SK-MEL-5 (cell line): ENCODE measurements around the gene CCDC33. TPM values are rescaled to one million over a fixed set of nuclear protein-coding genes. Genes with fewer than 3 reads are reported as not detected.
"Not testable (repeated sequence)": the region's sequence is repeated elsewhere in the genome, so short reads cannot be mapped to it uniquely, and the experiment has no call there.

Source experiments
- DNase-seq: peaks from one replicate; pipeline ENCODE4 v3.0.0-alpha.2; 2016; ENCODE audit warnings: low read depth, low spot score
- in situ Hi-C: cut with HindIII; loops from 2 replicates; pipeline ENCODE4 v1.10.0; 2016; ENCODE audit warnings: low sequenced_read_pairs, high pct_unique_total_duplicates, low pct_unique_long_range_greater_than_20kb
- total RNA-seq: library from RNA; depleted of rRNA; stranded (reverse); fragments of >200 nt; shearing (Covaris generic); gene quantifications from 2 replicates; pipeline ENCODE4 v1.2.3, GENCODE V29; 2014

The CCDC33 gene
- total RNA-seq, 1 experiment from 2014 or later = not detected

DNA sequence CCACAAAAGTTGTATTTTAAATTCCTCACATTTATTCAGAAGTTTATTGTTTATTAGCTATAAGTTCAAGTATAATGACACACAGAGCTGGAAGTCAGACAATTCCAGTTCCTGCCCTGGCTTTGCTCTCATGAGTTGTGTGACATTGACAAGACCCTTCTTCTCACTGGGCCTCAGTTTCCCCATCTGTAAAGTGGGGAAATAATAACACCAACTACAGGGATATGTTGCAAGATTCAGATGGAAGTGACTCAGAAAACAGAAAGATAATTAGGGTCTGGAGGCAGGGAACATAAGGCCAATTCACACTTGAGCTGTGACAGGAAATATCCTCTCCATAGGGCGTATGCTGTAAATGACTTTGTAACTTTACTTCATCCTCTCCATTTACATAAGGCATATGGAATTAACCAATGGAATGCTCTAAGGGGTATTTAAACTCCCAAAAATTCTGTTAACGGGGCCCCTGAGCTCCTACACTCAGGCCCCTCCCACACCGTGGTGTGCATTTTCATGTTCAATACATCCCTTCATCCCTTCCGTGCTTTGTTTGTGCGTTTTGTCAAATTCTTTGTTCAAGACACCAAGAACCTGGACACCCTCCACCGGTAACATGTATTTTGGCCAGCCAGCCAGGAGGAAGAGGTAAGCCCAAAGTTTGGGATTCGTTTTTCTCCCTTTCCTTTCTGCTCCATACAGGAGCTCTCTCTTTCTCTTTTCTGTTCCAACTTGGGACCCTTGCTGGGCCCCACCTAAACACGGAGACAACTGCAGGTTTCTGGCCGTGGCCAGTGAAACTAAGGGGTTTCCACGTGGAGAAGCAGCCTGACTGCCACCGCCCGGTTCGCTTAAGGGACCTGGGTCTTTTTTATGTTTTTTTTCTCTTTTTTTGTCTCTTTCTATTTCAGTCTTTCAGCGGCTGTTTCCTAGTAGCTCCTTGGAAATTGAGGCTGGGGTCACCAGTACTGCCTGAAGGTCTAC lies 114.5 kb downstream of the CCDC33 start:
- in situ Hi-C loops = no loop called here
- no peak for DNase-seq

DNA sequence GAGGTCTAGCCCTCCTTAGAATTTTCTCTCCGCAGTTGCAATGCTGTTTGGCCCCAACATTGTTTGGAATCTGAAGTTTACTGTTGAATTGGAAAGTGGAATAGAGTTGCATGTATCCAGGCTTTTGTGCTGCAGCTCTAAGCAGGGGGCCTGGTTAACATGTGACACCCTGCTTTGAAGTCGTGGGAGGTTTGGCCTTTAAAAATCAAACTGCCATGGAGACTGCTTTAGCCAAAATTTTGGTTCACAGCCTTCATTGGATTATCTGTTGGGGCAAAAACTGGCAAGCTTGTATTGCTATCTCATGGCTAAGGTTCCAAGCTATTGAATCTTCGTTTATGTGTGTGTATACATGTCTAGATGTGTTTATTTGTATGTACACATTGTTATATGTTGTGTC lies 115.5 kb downstream of the CCDC33 start:
- DNase-seq = no peak
- in situ Hi-C loops = no loop called here

DNA sequence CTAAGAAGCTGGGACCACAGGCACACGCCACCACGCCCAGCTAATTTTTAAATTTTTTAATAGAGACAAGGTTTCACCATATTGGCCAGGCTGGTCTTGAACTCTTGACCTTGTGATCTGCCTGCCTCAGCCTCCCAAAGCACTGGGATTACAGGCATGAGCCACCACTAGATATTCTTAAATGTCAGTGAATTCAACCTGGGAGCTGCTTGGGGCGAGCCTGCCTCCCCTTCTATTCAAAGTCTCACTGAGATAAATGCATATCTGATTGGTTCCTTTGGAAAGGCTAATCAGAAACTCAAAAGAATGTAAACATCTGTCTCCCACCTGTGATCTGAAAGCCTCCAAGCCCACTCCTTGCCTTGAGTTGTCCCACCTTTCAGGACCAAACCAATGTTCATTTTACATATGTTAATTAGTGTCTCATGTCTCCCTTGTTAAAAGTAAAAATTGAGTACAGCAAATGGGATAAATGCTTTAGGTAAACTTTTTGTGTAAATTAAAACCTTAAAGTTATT lies 116.3 kb downstream of the CCDC33 start:
- no peak for DNase-seq
- in situ Hi-C loops = no loop called here

DNA sequence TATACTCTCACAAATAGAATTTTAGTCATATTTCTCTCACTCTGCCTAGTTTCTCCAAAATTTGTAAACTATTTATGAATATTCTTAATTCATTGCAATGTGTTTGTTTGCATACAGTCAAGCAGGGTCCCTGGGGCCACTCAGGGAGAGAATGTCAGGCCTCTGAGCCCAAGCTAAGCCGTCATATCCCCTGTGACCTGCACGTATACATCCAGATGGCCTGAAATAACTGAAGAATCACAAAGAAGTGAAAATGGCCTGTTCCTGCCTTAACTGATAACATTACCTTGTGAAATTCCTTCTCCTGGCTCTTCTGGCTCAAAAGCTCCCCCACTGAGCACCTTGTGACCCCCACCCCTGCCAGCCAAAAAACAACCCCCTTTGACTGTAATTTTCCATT lies 117.9 kb downstream of the CCDC33 start:
- DNase-seq, in situ Hi-C loops: not testable (repeated sequence)

DNA sequence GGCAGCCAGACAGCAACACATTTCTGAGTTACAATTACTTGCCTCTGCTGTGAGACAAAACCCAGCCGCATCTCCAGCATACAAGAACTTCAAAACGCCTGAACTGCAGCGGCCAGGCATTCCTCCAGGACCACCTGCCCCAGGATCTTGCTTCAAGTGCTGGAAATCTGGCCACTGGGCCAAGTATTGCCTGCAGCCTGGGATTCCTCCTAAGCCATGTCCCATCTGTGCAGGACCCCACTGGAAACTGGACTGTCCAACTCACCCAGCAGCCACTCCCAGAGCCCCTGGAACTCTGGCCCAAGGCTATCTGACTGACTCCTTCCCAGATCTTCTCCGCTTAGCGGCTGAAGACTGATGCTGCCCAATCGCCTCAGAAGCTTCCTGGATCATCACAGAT lies 119.9 kb downstream of the CCDC33 start:
- DNase-seq, in situ Hi-C loops: not testable (repeated sequence)

DNA sequence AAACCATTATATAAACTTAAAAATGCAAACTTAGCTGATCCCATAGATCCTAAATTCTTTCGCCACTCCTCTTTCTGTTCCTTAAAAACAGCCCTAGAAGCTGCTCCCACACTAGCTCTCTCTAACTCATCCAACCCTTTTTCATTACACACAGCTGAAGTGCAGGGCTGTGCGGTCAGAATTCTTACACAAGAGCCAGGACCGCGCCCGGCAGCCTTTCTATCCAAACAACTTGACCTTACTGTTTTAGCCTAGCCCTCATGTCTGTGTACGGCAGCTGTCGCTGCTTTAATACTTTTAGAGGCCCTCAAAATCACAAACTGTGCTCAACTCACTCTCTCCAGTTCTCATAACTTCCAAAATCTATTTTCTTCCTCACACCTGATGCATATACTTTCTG lies 121.4 kb downstream of the CCDC33 start:
- DNase-seq, in situ Hi-C loops: not testable (repeated sequence)

DNA sequence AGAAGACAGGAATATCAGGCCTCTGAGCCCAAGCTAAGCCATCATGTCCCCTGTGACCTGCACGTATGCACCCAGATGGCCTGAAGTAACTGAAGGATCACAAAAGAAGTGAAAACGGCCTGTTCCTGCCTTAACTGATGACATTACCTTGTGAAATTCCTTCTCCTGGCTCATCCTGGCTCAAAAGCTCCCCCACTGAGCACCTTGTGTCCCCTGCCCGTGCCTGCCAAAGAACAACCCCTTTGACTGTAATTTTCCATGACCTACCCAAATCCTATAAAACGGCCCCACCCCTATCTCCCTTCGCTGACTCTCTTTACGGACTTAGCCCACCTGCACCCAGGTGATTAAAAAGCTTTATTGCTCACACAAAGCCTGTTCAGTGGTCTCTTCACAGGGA lies 123.2 kb downstream of the CCDC33 start:
- in situ Hi-C loops, DNase-seq: not testable (repeated sequence)

DNA sequence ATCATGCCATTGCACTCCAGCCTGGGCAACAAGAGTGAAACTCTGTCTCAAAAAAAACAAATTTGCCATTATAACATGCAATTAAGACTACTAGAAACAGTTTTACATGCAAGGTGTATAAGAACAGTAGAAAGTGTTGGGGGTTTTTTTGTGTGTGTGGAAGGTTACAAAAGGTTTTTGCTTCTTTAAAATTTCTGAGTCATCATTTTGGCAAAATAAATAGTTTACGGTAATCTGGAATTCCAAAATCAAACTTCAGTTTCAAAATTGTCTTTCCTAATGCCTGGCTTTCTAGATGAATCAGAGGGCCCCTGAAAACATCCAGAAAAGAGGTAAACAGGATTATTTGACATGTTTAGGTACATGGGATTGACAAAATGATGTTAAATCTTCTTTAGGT lies 124.7 kb downstream of the CCDC33 start:
- in situ Hi-C loops, DNase-seq: not testable (repeated sequence)

DNA sequence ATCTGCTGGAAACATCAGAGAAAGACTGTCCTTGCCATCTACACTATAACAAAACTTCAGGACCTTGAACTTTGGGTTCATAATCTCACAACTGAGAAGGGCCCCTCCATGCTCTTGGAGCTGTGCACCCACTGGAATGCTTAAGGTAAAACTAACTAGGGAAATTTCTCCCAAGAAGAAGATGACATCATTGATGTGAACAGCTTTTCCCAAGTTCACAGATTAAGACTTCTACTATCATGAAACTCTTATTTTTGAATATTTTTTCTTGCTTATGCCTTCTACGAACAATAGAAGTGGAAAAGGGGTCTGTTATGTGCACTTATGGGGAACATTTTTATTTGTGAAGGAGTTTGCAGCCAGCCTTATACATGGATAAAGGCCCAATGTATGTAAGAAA lies 126.4 kb downstream of the CCDC33 start:
- in situ Hi-C loops = no loop called here
- DNase-seq = no peak

DNA sequence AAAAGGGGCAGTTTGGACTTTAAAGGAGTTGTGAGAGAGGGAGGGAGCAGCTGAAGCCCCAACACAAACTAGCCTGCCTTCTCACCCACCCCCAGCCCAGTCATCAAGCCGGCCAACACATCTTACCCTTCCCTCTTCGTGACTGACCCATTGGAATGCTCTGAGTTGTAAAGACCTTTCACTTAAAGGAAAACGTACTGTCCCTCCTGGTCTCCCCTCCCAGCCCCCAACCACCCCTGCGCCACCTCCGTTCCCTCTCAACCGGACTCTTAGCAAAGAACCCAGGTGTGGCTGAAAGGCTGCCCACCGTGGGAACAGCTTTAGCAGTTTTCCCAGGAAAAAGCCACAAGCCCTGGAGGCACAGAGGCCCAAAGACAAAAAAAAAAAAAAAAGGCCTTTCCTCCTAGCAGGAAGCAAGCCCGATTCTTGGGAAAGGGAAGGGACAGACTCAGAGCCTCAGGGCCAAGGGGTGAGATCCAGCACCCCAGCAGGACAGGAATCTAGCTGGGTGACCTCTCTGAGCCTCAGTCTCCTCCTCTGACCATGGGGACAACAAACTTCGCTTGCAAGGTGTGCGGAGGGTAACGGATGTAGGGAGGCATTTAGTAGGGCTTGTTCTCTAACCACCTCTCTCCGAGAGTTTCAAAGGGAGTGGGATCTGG lies 128.9 kb downstream of the CCDC33 start:
- in situ Hi-C loops = no loop called here
- no peak for DNase-seq

DNA sequence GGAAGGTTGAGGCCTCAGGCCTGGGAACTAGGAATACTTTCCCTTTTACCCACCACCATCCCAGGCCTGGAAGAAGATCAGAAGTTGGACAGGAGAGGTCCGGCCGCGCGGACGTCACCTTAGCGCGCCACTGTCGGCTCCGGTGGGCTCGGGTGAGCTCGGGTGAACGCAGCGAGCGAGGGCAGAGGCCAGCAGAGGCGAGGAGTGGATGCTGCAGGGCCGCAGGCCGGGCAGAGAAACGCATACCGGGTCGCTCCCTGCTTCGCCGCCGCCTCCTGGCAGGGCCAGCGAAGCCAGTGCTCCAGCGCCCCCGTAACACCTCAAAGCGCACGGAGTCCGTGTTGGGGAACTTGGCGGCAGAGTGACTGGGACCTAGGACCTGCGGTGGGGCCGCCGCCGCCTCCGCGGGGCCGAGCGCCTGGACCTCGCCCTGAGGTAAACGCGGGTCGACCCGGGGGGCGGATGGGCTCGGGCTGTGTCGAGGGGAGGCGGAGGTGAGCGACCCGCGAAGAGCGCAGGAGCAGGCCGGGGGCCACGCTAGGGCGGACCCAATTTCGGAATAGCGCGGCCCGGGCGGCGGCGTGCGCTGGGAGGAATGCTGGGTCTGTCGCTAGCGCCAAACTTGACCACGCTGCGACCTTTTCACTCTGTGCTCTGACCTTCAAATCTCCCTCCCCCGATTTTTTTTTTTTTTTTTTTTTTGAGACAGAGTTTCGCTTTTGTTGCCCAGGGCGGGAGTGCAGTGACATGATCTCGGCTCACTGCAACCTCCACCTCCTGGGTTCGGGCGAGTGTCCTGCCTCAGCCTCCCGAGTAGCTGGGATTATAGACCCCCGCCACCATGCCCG lies 129.7 kb downstream of the CCDC33 start:
- DNase-seq = peak; percentile 22
- in situ Hi-C loops = no loop called here

DNA sequence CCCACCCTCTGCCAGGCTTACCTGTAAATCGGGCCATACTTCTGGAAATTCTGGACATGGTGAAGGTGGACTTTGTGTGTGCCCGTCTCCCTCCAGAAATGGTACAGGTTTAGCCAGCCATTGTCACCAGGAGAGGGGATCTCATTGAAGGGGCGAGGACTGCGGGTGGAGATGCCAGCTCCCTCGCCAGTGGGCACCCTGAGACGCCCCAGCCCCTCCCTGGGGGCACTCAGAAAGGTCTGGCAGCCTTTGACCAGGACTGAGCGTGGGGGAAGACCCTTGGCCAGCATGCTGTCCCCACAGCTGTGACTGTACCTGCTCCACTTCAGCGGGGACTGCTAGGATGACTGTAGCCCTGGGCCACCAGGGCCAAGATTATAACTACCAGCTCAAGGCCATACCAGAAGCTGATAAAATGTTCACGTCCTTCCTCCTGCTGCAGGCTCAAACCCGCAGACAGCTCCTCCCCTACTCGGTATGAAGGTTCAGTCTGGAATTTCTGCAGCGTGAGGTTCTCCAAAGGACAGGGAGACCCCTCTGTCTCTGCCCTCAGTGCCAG lies 131.2 kb downstream of the CCDC33 start, which contains the start of gene CYP11A1:
Gene CYP11A1 (minus strand): TSS at position 351 of the 559 bp plus-strand sequence. CDS start 61 bp downstream, at position 290.
- DNase-seq = no peak
- in situ Hi-C loops = no loop called here

DNA sequence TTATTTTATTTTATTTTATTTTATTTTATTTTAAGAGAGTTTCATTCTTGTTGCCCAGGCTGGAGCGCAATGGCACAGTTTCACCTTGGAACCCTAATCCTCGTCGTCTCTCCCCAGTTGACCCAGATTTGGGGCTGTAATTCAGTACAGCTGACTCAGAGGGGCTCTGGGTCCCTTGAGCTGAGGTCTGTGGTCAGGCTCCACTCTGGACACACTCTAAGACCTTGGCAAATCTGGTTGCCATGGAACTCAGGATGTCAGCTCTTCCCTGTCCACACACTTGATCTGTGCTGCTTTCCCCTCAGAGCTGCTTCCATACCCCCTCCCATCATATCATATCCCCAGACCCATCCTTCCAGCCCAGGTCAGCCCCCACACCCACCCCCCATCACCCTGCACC lies 132.0 kb downstream of the CCDC33 start:
- in situ Hi-C loops = no loop called here
- no peak for DNase-seq

DNA sequence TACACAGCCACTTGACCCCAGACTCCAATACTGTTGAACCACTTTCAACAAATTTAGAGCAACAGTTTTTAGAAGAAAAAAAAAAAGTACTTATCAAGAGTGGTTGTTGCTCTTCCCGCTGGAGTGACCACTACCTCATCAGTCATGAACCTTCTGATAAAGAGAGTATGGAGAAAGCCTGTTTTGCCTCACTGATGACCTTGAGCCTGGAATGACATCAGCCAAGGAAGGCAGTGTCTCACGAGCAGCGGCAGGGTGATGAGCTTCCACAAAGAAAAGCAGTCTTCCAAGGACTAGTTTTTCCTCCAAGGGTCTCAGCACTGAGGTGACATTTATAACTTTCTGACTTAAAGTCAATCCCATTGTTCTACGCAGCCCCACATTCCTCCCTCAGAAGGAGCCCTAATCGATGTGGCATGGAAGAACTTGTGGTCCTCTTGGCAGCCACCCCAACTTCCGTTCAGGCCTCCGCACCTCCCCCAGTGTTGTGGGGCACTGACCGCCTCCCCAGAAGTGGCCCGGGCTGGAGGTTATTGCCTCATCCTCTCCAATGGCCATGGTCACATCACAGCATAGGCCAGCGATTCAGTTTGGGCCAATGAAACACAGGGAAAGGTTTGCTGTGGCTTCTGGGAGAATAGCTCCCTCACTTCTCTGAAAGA lies 133.1 kb downstream of the CCDC33 start:
- no peak for DNase-seq
- in situ Hi-C loops = no loop called here

DNA sequence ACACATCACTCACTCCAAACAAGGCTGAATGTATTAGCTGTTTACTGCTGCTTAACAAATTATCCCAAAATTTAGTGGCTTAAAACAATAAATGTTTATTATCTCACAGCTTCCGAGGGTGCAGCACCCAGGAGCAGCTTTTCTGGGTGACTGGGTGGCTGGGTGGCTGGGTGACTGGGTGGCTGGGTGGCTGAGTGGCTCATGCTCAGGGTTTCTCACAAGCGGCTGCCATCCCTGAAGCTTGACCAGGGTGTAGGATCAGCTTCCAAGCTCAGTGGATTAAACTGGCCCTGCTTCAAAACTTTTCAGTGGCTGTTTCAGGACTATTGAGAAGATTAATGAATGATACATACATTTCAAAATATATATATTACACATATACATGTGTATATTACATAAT lies 133.6 kb downstream of the CCDC33 start:
- DNase-seq = no peak
- in situ Hi-C loops = no loop called here

DNA sequence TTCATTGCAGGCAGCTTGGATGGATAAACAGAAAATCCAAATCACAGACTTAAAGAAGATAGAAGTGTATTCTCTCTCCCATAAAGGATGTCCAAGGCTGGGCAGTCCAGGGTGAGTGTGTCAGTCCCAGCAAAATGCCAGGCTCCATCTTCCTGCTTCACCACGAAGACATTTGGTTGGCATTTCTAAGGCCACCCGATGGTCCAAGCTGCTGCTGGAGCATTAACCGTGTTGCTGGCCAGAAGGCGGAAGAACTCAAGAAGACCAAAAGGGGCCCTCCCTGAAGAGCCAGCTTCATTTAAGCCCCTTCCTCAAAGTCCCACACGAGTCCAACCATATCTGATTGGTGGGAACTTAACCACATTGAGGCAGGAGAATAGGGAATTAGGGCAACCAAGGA lies 134.3 kb downstream of the CCDC33 start:
- no peak for DNase-seq
- in situ Hi-C loops = no loop called here
